GM23338 (cell line): ENCODE measurements around the gene ST6GALNAC1. TPM values are rescaled to one million over a fixed set of nuclear protein-coding genes. Genes with fewer than 3 reads are reported as not detected.

ENCODE experiments used
- ATAC-seq: fragments of 200-7000 bp; cut with Tn5 transposase; 3 replicates; pipeline ENCODE4 v1.9.1; 2020
- DNase-seq: peaks from one replicate; pipeline ENCODE4 v3.0.0-alpha.2; 2015; ENCODE audit warnings: low spot score
- H2AFZ ChIP-seq: fragments of 200-600 bp; sonication (generic); 2 replicates; pipeline ENCODE4 v1.8.0; 2016; ENCODE audit warnings: antibody characterized with exemption, mild to moderate bottlenecking, moderate library complexity
- H3F3A ChIP-seq: fragments of 200-600 bp; sonication (generic); replicated peaks from 2 replicates; pipeline ENCODE4 v1.8.0; 2017; ENCODE audit warnings: antibody characterized with exemption, mixed run types, low read depth
- H3K27ac ChIP-seq: fragments of 200-600 bp; sonication (generic); 2 replicates; pipeline ENCODE4 v1.6.1; 2016; ENCODE audit warnings: low read depth
- H3K27me3 ChIP-seq: fragments of 200-600 bp; sonication (generic); 2 replicates; pipeline ENCODE4 v1.8.0; 2016; ENCODE audit warnings: mild to moderate bottlenecking, mixed run types, moderate library complexity; ENCODE audit not compliant: insufficient read depth
- H3K36me3 ChIP-seq: fragments of 200-600 bp; sonication (generic); 2 replicates; pipeline ENCODE4 v1.8.0; 2016; ENCODE audit warnings: mild to moderate bottlenecking; ENCODE audit not compliant: insufficient read depth
- H3K4me1 ChIP-seq: fragments of 200-600 bp; sonication (generic); 2 replicates; pipeline ENCODE4 v1.8.0; 2016; ENCODE audit warnings: mild to moderate bottlenecking, moderate library complexity; ENCODE audit not compliant: insufficient read depth
- H3K4me2 ChIP-seq: fragments of 200-600 bp; sonication (generic); 2 replicates; pipeline ENCODE4 v1.7.1; 2017; ENCODE audit warnings: mixed run types
- H3K4me3 ChIP-seq: fragments of 200-600 bp; sonication (generic); 2 replicates; pipeline ENCODE4 v1.6.1; 2016; ENCODE audit warnings: mixed run types
- H3K79me2 ChIP-seq: fragments of 200-600 bp; sonication (generic); replicated peaks from 2 replicates; pipeline ENCODE4 v1.8.0; 2017; ENCODE audit warnings: mild to moderate bottlenecking; ENCODE audit not compliant: insufficient read depth
- H3K9me2 ChIP-seq: fragments of 200-600 bp; sonication (generic); 2 replicates; pipeline ENCODE4 v1.8.0; 2017; ENCODE audit not compliant: insufficient read depth
- H4K20me1 ChIP-seq: fragments of 200-600 bp; sonication (generic); replicated peaks from 2 replicates; pipeline ENCODE4 v1.8.0; 2017; ENCODE audit warnings: mild to moderate bottlenecking; ENCODE audit not compliant: insufficient read depth
- H3K27ac Mint-ChIP-seq: 2 replicates; pipeline ENCODE4 v1.8.0; 2020; ENCODE audit warnings: inconsistent platforms, mild to moderate bottlenecking, moderate library complexity, mixed read lengths
- H3K27me3 Mint-ChIP-seq: 3 replicates; pipeline ENCODE4 v1.8.0; 2022; ENCODE audit warnings: low read depth, mild to moderate bottlenecking, moderate library complexity, mixed read lengths, inconsistent platforms; ENCODE audit not compliant: insufficient read depth, poor library complexity
- H3K36me3 Mint-ChIP-seq: 3 replicates; pipeline ENCODE4 v1.8.0; 2021; ENCODE audit warnings: low read depth, mild to moderate bottlenecking, inconsistent platforms, moderate library complexity, mixed read lengths
- H3K4me1 Mint-ChIP-seq: 3 replicates; pipeline ENCODE4 v1.8.0; 2020; ENCODE audit warnings: mild to moderate bottlenecking, inconsistent platforms, mixed read lengths
- H3K4me3 Mint-ChIP-seq: 3 replicates; pipeline ENCODE4 v1.8.0; 2021; ENCODE audit warnings: moderate library complexity, mild to moderate bottlenecking, inconsistent platforms, mixed read lengths
- H3K9me3 Mint-ChIP-seq: 3 replicates; pipeline ENCODE4 v1.8.0; 2020; ENCODE audit warnings: moderate library complexity, mild to moderate bottlenecking, inconsistent platforms, mixed read lengths
- CREB1 ChIP-seq: fragments of 250-450 bp; sonication (Bioruptor Pico); IDR thresholded peaks from 2 replicates; pipeline ENCODE4 v1.5.0; 2020; ENCODE audit warnings: low read depth, mild to moderate bottlenecking, moderate library complexity
- CTCF ChIP-seq, 2 experiments: fragments of 200-600 bp in 1 of 2; sonication (generic) in 1 of 2; conservative IDR thresholded peaks; 2 replicates each; pipeline versions ENCODE4 v1.5.1 to v1.6.1; 2016 to 2017; ENCODE audit warnings: antibody characterized with exemption in 2 of 2, low read depth in 2 of 2, mild to moderate bottlenecking in 2 of 2, moderate library complexity in 1 of 2
- ETS1 ChIP-seq: IDR thresholded peaks from 2 replicates; pipeline ENCODE4 v1.6.1; 2016; ENCODE audit warnings: antibody characterized with exemption
- EZH2 ChIP-seq: fragments of 200-600 bp; sonication (generic); IDR thresholded peaks from one replicate; pipeline ENCODE4 v1.8.0; 2017; ENCODE audit warnings: antibody characterized with exemption, mild to moderate bottlenecking, low read depth; ENCODE audit not compliant: unreplicated experiment
- EZH2phosphoT487 ChIP-seq: fragments of 200-600 bp; sonication (generic); IDR thresholded peaks from one replicate; pipeline ENCODE4 v1.8.1; 2018; ENCODE audit warnings: antibody characterized with exemption; ENCODE audit not compliant: unreplicated experiment
- JUNB ChIP-seq: IDR thresholded peaks from one replicate; pipeline ENCODE4 v1.6.1; 2016; ENCODE audit warnings: antibody characterized with exemption; ENCODE audit not compliant: unreplicated experiment
- NANOG ChIP-seq: IDR thresholded peaks from 2 replicates; pipeline ENCODE4 v1.6.1; 2016; ENCODE audit warnings: antibody characterized with exemption, borderline replicate concordance
- POLR2AphosphoS5 ChIP-seq: IDR thresholded peaks from 2 replicates; pipeline ENCODE4 v1.6.1; 2016; ENCODE audit warnings: antibody characterized with exemption, low read depth
- REST ChIP-seq: IDR thresholded peaks from one replicate; pipeline ENCODE4 v1.6.1; 2018; ENCODE audit warnings: antibody characterized with exemption; ENCODE audit not compliant: unreplicated experiment
- STAT1 ChIP-seq: IDR thresholded peaks from one replicate; pipeline ENCODE4 v1.6.1; 2016; ENCODE audit warnings: antibody characterized with exemption; ENCODE audit not compliant: unreplicated experiment
- ZNF114 ChIP-seq: fragments of 250-450 bp; sonication (Bioruptor Pico); IDR thresholded peaks from 2 replicates; pipeline ENCODE4 v1.5.0; 2020; ENCODE audit warnings: mild to moderate bottlenecking, moderate library complexity
- ZNF331 ChIP-seq: fragments of 250-450 bp; sonication (Bioruptor Pico); IDR thresholded peaks from 2 replicates; pipeline ENCODE4 v1.5.0; 2020; ENCODE audit warnings: low read depth, mild to moderate bottlenecking, moderate library complexity
- ZNF462 ChIP-seq: fragments of 250-450 bp; sonication (Bioruptor Pico); IDR thresholded peaks from 2 replicates; pipeline ENCODE4 v1.5.0; 2020; ENCODE audit warnings: mild to moderate bottlenecking, moderate library complexity
- polyA plus RNA-seq: library from polyadenylated mRNA; unstranded; fragments of >200 nt; fragmentation: Nextera tagmentation; extraction: Ambion mirVana; gene quantifications from 2 replicates; pipeline ENCODE4 v1.2.1, GENCODE V29; 2016
- total RNA-seq: library from RNA; depleted of rRNA; stranded (reverse); fragments of >200 nt; shearing (Covaris generic); gene quantifications from 2 replicates; pipeline ENCODE4 v1.2.3, GENCODE V29; 2014

ST6GALNAC1 gene
- total and polyA plus RNA-seq, 2 experiments from 2014 or later: not detected

GRCh38 chr17:76675648-76676047 lies 32.1 kb upstream of the ST6GALNAC1 start:
- Histone ChIP-seq H3K27me3 (no peaks in the 10 kb centered on the region), H3K27ac (no peak overlapping the region), H3K4me1 (peaks cover 5% of the 10 kb centered on the region), H2AFZ (no peak overlapping the region), H4K20me1 (no peaks in the 10 kb centered on the region), H3K9me2 (peaks cover 2% of the 10 kb centered on the region; the same call in 1 of the 2 replicates), H3K36me3 (no peaks in the 10 kb centered on the region), H3K79me2 (no peaks in the 10 kb centered on the region), H3K4me2 (no peak overlapping the region), H3K4me3 (no peak overlapping the region), H3F3A (0 out of 2 replicates have a peak, but pooled peaks cover 9% of the 10 kb centered on the region)
- Mint-ChIP-seq H3K4me1 (peaks cover 12% of the 10 kb centered on the region), H3K4me3 (no peak overlapping the region), H3K36me3 (no peaks in the 10 kb centered on the region), H3K9me3 (no peaks in the 10 kb centered on the region), H3K27ac (no peak overlapping the region), H3K27me3 (peaks cover 10% of the 10 kb centered on the region)
- ATAC-seq (no peak), DNase-seq (no peak)
- TF ChIP-seq EZH2 (no peak), ETS1 (no peak), NANOG (no peak), ZNF114 (CRISPR knock-in tag) (no peak), CREB1 (CRISPR knock-in tag) (no peak), EZH2phosphoT487 (no peak), ZNF462 (CRISPR knock-in tag) (no peak), ZNF331 (CRISPR knock-in tag) (no peak), STAT1 (no peak), REST (no peak), POLR2AphosphoS5 (no peak), CTCF (conservative IDR thresholded peaks at IDR 0.05; ENCODE audit: low read depth in 2 of 2) (no peak), JUNB (no peak)
